HCT116 (cell line): ENCODE measurements around the gene TBX5. TPM values are rescaled to one million over a fixed set of nuclear protein-coding genes. Genes with fewer than 3 reads are reported as not detected.

Experiments used
- ATAC-seq: fragments of 200-7000 bp; cut with Tn5 transposase; 2 replicates; pipeline ENCODE4 v1.9.1; 2020; ENCODE audit warnings: mild to moderate bottlenecking, moderate library complexity
- BruUV-seq: library from RNA; stranded (reverse); fragments of 400-500 nt; replicated peaks from 2 replicates; lab custom pipeline; 2021; lab: Mats Ljungman, UMichigan
- CTCF ChIA-PET: fragments of 300-600 bp; sonication (Branson Sonifier 250); formaldehyde crosslinking; loops from one replicate; lab custom pipeline; 2021; ENCODE audit warnings: antibody characterized with exemption; lab: Charles Lee
- POLR2A ChIA-PET: fragments of 300-600, 350-600 bp; sonication (Branson Sonifier 250); formaldehyde crosslinking; loops from one replicate; lab custom pipeline; 2021; ENCODE audit warnings: antibody characterized with exemption; lab: Charles Lee
- RAD21 ChIA-PET, 2 experiments: fragments of 300-600 bp; sonication (Branson Sonifier 250); formaldehyde crosslinking; loops; one replicate each; lab custom pipeline; 2023; ENCODE audit warnings: low total read pairs in 2 of 2; ENCODE audit not compliant: uncharacterized antibody in 2 of 2, unreplicated experiment in 2 of 2, low non-redundant PET in 1 of 2; lab: Charles Lee
- DNase-seq: peaks from one replicate; pipeline ENCODE4 v3.0.0-alpha.2; 2010; ENCODE audit warnings: low read depth, low spot score
- H2AFZ ChIP-seq: fragments of 200-600 bp; shearing (Covaris generic), sonication (generic); 2 replicates; pipeline ENCODE4 v1.6.1; 2017; ENCODE audit warnings: low read depth, mixed run types, mixed read lengths, antibody characterized with exemption, low read length; ENCODE audit not compliant: poor library complexity, severe bottlenecking
- H3K27ac ChIP-seq: 2 replicates; pipeline ENCODE4 v1.5.1; 2012; ENCODE audit warnings: low read depth, low read length
- H3K27me3 ChIP-seq: fragments of 200-600 bp; sonication (generic); 2 replicates; pipeline ENCODE4 v1.6.1; 2016; ENCODE audit warnings: mixed run types, low read length, mixed read lengths; ENCODE audit not compliant: insufficient read depth
- H3K36me3 ChIP-seq, 2 experiments: fragments of 200-500 bp in 1 of 2; fragments of 200-600 bp in 1 of 2; sonication (Bioruptor generic) in 1 of 2; sonication (generic) in 1 of 2; 2 replicates each; pipeline versions ENCODE4 v1.5.1 to v1.6.1; 2014 to 2016; ENCODE audit warnings: low read length in 2 of 2, inconsistent platforms in 1 of 2, mixed read lengths in 1 of 2, mixed run types in 1 of 2; ENCODE audit not compliant: insufficient read depth in 2 of 2, control insufficient read depth in 1 of 2
- H3K4me1 ChIP-seq, 2 experiments: fragments of 200-600 bp in 1 of 2; sonication (generic) in 1 of 2; 2 replicates each; pipeline versions ENCODE4 v1.5.1 to v1.6.1; 2012 to 2017; ENCODE audit warnings: low read length in 2 of 2, inconsistent platforms in 1 of 2, mild to moderate bottlenecking in 1 of 2, mixed read lengths in 1 of 2, mixed run types in 1 of 2, moderate library complexity in 1 of 2; ENCODE audit not compliant: insufficient read depth in 2 of 2, control insufficient read depth in 1 of 2
- H3K4me2 ChIP-seq: fragments of 200-600 bp; sonication (generic); 2 replicates; pipeline ENCODE4 v1.6.1; 2017; ENCODE audit warnings: mixed run types, low read length, mixed read lengths
- H3K4me3 ChIP-seq, 2 experiments: fragments of 200-600 bp in 1 of 2; sonication (generic) in 1 of 2; replicated peaks in 1 of 2; 2 replicates each; pipeline ENCODE4 v1.5.1; 2011 to 2016; ENCODE audit warnings: low read length in 2 of 2, control low read depth in 1 of 2, low read depth in 1 of 2, mild to moderate bottlenecking in 1 of 2, mixed read lengths in 1 of 2, mixed run types in 1 of 2
- H3K79me2 ChIP-seq: fragments of 200-600 bp; sonication (generic); 2 replicates; pipeline ENCODE4 v1.6.1; 2017; ENCODE audit warnings: mild to moderate bottlenecking, mixed run types, low read length, moderate library complexity, mixed read lengths; ENCODE audit not compliant: insufficient read depth
- H3K9ac ChIP-seq: fragments of 200-600 bp; sonication (generic); 2 replicates; pipeline ENCODE4 v1.6.1; 2016; ENCODE audit warnings: low read length, mixed read lengths
- H3K9me2 ChIP-seq: fragments of 200-600 bp; sonication (generic), shearing (Covaris generic); 2 replicates; pipeline ENCODE4 v1.6.1; 2017; ENCODE audit warnings: mixed run types, mild to moderate bottlenecking, moderate library complexity; ENCODE audit not compliant: insufficient read depth
- H3K9me3 ChIP-seq, 2 experiments: fragments of 200-500 bp in 1 of 2; fragments of 200-600 bp in 1 of 2; sonication (Bioruptor generic) in 1 of 2; sonication (generic) in 1 of 2; 2 replicates each; pipeline ENCODE4 v1.6.1; 2014 to 2017; ENCODE audit warnings: low read length in 2 of 2, mixed read lengths in 2 of 2, inconsistent platforms in 1 of 2, low read depth in 1 of 2, mild to moderate bottlenecking in 1 of 2, mixed run types in 1 of 2, moderate library complexity in 1 of 2; ENCODE audit not compliant: control insufficient read depth in 1 of 2, insufficient read depth in 1 of 2
- H4K20me1 ChIP-seq: fragments of 200-600 bp; sonication (generic), shearing (Covaris generic); 2 replicates; pipeline ENCODE4 v1.6.1; 2017; ENCODE audit warnings: mixed run types, mild to moderate bottlenecking, moderate library complexity; ENCODE audit not compliant: insufficient read depth
- CEBPB ChIP-seq: IDR thresholded peaks from 2 replicates; pipeline ENCODE4 v1.6.1; 2012; ENCODE audit warnings: low read depth
- JUND ChIP-seq: IDR thresholded peaks from 2 replicates; pipeline ENCODE4 v1.6.1; 2012
- POLR2A ChIP-seq: IDR thresholded peaks from 2 replicates; pipeline ENCODE4 v1.7.0; 2011; ENCODE audit warnings: borderline replicate concordance; ENCODE audit not compliant: insufficient read depth, insufficient read length; ENCODE audit errors: extremely low read depth
- POLR2AphosphoS5 ChIP-seq: IDR thresholded peaks from 2 replicates; pipeline ENCODE4 v1.6.1; 2011; ENCODE audit warnings: mild to moderate bottlenecking, low read depth, low read length, moderate library complexity
- SIN3A ChIP-seq: IDR thresholded peaks from 2 replicates; pipeline ENCODE4 v1.6.1; 2012; ENCODE audit warnings: low read depth
- YY1 ChIP-seq: IDR thresholded peaks from 2 replicates; pipeline ENCODE4 v1.6.1; 2011; ENCODE audit warnings: low read length, low read depth, moderate library complexity, mild to moderate bottlenecking; ENCODE audit not compliant: insufficient replicate concordance; ENCODE audit errors: extremely low read depth
- ZFX ChIP-seq: fragments of 450-650 bp; IDR thresholded peaks from 2 replicates; pipeline ENCODE4 v1.6.1; 2017
- intact Hi-C: fragments of 100-400 bp; cut with micrococcal nuclease; formaldehyde crosslinking; loops from 2 replicates; pipeline ENCODE4 v1.10.0; 2022
- total RNA-seq: library from RNA; stranded (reverse); gene quantifications from one replicate; pipeline ENCODE4 v1.2.1, GENCODE V29; 2021; ENCODE audit not compliant: unreplicated experiment
- TF ChIP-seq, protein P1 (sequence below): IDR thresholded peaks from 2 replicates; pipeline ENCODE4 v1.6.1; 2011; ENCODE audit warnings: mild to moderate bottlenecking, low read length, moderate library complexity; ENCODE audit not compliant: insufficient replicate concordance; ENCODE audit errors: extremely low read depth
- TF ChIP-seq, protein P2 (sequence below): IDR thresholded peaks from 2 replicates; pipeline ENCODE4 v1.6.1; 2012
- TF ChIP-seq, protein P3 (sequence below): IDR thresholded peaks from 2 replicates; pipeline ENCODE4 v1.6.1; 2012

The TBX5 gene
- total RNA-seq, 1 experiment from 2014 or later = 0.10 TPM

DNA sequence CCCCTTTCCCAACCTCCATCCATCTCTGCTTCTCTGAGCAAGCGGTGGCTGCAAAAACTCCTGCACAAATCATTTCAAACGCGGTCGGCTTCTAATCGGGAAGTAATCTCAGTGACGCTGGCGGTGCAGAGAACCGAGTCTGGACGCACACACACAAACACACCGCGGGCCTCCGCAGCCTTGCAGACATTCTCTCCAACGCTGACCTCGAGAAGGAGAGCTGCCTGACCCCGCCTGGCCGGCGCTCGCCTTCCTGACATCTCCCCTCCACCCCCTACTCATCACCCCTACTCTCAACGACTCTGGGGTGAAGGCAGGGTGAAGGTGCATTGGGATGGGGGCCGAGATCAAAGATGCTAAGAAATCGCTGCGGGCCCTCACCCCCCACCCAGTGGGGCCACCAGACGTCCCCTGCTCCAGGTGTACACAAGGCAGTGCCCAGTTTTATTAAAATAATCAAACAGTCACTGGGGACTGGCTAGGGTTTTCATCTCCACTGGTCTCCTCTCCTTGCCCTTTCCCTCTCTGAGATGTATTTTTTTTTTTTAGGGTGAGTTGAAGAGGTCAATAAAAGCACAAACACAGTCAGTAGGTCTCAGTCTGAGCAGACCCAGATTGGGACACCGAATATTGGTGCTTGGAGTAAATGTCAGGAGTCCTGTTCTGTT, 506 bp upstream of the TBX5 start:
- no peak overlapping the region for H3K27ac ChIP-seq
- intact Hi-C loops = no loop called here
- no peak for DNase-seq
- H3K9me3 ChIP-seq = no peaks in the 10 kb centered on the region
- H3K4me3 ChIP-seq = no peak overlapping the region
- H3K4me2 ChIP-seq = no peak overlapping the region
- ChIA-PET CTCF (no interaction called here), RAD21 (no interaction called here), POLR2A (no interaction called here)
- no peak for ATAC-seq
- no peaks in the 10 kb centered on the region for H3K4me1 ChIP-seq
- H3K79me2 ChIP-seq = no peaks in the 10 kb centered on the region
- H2AFZ ChIP-seq = no peak overlapping the region
- H4K20me1 ChIP-seq = no peaks in the 10 kb centered on the region
- TF ChIP-seq, protein P1, sequence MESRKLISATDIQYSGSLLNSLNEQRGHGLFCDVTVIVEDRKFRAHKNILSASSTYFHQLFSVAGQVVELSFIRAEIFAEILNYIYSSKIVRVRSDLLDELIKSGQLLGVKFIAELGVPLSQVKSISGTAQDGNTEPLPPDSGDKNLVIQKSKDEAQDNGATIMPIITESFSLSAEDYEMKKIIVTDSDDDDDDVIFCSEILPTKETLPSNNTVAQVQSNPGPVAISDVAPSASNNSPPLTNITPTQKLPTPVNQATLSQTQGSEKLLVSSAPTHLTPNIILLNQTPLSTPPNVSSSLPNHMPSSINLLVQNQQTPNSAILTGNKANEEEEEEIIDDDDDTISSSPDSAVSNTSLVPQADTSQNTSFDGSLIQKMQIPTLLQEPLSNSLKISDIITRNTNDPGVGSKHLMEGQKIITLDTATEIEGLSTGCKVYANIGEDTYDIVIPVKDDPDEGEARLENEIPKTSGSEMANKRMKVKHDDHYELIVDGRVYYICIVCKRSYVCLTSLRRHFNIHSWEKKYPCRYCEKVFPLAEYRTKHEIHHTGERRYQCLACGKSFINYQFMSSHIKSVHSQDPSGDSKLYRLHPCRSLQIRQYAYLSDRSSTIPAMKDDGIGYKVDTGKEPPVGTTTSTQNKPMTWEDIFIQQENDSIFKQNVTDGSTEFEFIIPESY = no peak
- TF ChIP-seq POLR2A (no peak), YY1 (no peak), ZFX (no peak), POLR2AphosphoS5 (no peak), SIN3A (no peak), CEBPB (no peak), JUND (no peak)
- TF ChIP-seq, protein P2, sequence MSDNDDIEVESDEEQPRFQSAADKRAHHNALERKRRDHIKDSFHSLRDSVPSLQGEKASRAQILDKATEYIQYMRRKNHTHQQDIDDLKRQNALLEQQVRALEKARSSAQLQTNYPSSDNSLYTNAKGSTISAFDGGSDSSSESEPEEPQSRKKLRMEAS = no peak
- TF ChIP-seq, protein P3, sequence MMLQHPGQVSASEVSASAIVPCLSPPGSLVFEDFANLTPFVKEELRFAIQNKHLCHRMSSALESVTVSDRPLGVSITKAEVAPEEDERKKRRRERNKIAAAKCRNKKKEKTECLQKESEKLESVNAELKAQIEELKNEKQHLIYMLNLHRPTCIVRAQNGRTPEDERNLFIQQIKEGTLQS = no peak
- H3K9ac ChIP-seq = no peak overlapping the region
- H3K9me2 ChIP-seq = no peaks in the 10 kb centered on the region
- no peaks in the 10 kb centered on the region for H3K36me3 ChIP-seq
- H3K27me3 ChIP-seq = no peaks in the 10 kb centered on the region
- no TSS peak for BruUV-seq
